GM19372 (cell line): Measurements from ENCODE around the gene DNAH10.

Source experiments
- ATAC-seq: cut with Tn5 transposase; IDR thresholded peaks from one replicate; pipeline ENCODE4 v1.9.1; 2021; ENCODE audit warnings: mild to moderate bottlenecking, low read depth, moderate library complexity; ENCODE audit not compliant: unreplicated experiment

DNAH10 gene, protein sequence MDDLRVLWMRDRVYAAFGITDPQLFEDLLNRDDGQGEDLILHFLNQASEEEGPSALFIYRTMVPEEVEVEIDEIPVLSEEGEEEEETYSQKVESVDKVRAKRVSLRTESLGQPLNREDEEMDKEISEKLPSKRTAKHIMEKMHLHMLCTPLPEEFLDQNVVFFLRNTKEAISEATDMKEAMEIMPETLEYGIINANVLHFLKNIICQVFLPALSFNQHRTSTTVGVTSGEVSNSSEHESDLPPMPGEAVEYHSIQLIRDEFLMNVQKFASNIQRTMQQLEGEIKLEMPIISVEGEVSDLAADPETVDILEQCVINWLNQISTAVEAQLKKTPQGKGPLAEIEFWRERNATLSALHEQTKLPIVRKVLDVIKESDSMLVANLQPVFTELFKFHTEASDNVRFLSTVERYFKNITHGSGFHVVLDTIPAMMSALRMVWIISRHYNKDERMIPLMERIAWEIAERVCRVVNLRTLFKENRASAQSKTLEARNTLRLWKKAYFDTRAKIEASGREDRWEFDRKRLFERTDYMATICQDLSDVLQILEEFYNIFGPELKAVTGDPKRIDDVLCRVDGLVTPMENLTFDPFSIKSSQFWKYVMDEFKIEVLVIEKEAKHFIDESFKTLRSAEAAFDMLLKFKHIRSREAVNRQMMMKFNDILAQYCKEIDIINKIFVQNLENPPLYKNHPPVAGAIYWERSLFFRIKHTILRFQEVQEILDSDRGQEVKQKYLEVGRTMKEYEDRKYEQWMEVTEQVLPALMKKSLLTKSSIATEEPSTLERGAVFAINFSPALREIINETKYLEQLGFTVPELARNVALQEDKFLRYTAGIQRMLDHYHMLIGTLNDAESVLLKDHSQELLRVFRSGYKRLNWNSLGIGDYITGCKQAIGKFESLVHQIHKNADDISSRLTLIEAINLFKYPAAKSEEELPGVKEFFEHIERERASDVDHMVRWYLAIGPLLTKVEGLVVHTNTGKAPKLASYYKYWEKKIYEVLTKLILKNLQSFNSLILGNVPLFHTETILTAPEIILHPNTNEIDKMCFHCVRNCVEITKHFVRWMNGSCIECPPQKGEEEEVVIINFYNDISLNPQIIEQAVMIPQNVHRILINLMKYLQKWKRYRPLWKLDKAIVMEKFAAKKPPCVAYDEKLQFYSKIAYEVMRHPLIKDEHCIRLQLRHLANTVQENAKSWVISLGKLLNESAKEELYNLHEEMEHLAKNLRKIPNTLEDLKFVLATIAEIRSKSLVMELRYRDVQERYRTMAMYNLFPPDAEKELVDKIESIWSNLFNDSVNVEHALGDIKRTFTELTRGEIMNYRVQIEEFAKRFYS (N-terminal part only)

DNA sequence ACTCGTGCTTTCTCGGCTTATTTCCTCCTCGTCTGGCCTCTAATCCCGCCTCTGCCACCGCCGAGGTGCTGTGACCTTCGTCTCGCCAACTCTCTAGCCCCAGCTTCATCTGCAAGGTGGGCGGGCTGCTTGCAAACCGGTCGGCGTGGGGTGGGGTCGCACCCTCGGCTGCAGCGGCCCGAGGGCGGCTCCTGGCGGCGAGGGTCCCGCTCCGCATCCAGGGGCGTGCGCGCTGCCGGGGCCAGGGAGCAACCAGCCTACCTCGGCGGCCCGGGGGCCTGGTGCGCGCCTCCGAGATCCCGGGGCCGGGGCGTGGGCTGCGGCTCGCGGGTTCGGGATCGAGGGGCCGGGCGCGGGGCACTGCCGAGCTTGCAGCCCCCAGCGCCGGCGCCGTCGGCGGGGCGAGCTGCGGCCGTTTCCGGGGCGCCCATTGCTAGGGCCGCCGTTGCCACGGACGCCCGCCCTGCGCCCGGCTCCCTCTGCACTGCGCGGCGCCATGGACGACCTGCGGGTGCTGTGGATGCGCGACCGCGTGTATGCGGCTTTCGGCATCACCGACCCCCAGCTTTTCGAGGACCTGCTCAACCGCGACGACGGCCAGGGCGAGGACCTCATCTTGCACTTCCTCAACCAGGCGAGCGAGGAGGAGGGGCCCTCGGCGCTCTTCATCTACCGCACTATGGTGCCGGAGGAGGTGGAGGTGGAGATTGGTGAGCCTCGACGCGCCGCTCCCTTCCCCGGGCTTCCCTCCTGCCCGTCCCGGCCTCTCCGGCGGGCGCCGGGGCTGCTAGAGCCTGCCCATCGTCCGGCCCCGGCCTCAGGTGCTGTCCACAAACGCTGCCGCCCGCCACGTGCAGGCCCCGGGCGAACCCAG lies at the start of gene DNAH10:
Gene DNAH10 (plus strand): TSS at position 461 of the 874 bp plus-strand sequence. CDS start 36 bp downstream, at position 497.
- peak; percentile 71 for ATAC-seq

DNA sequence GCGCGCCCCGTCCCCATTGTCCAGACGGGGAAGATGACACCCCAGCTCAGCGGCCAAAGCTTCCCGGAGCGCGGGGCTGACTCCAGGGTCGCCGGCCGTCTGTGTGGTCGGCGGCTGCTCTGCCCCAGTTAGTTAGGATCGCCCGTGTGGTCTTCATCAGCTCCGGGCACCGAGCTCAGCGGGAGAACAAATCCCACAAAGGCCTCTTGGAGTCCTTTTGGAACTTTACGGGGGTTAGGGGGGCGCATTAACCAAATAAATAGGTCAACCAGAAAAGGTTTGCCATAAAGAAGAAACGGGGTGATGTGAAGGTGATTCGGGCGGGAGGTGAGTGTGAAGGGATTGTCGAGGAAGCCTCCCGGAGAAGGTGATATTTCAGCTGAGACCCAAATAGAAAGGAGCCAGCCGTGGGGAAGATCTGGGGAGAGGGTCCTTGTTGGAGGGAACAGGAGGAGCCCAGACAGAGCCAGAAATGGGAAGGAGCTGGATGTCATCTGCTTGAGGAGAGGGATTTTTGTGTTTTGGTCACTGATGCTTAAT lies 49.3 kb upstream of the DNAH10 start:
- no peak for ATAC-seq

DNA sequence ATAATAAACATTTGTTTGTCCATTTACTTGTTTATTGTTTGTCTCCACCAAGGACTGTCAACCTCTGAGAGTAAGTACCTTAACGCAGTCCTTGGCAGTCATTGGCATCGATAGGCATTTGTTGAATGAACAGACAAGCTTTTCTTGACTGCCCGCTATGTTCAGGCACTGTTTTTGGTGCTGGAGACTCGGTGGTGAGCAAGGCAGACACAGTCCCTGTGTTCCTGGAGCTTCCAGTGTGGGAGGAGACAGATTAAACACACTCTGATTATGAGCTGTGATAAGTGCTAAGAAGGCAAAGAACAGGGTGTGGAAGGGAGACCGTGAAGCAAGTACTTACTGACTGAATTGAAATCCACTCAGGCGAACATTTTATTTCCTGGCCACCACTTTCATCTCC lies 48.7 kb upstream of the DNAH10 start:
- no peak for ATAC-seq

DNA sequence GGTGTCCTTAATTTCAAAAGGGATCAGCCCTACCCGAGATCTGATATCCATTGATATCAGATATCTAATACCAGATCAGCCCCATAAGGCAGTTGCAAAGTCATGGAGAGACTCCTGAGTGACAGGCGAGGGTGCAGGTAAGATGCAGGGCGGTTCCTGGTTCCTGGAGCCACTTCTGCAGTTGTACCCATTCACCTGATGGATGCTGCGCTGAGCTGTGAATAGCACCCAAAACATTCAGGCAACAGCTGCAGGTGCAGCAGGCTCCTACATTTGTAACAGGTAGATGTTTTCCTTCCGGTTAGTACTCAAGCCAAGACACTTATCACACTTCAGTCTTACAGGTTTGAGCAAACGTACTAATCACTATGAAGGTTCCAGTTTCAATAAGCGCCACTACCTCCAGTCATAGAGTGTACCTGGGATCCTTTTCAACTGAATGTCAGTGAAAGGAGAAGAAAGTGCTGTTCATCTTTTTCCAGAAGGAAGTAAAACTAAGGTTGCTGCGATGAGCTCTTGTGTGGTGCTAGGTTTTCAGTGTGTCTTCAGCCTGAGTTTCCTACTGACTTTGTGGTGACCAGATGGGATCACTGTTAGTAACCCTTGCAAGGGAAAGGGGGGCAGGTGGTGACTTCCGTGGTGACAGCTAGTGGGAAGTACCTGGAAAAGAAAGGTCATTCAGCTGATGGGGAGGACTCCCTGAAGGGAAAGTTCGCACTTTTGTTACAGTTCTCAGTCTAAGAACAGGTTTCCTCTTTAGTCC lies 48.1 kb upstream of the DNAH10 start:
- no peak for ATAC-seq

DNA sequence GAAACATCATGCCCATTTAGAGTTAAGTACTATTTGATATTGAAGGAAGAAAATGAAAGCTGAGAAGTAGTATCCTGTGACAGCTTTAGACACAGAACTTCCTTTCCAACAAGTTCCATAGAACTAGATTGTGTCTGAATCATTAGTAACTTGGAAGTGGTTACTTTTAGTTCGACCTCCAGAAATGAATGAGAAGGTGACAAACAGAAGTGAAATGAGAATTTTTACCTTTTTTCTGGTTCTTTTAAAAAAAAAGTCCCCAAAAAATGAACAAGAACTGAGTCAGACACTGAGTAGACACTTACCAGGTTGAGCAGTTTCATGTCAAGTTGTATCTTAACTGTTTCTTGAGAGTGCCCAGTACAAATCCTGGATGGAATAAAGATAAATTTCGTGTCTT lies 46.9 kb upstream of the DNAH10 start:
- ATAC-seq, result no peak

DNA sequence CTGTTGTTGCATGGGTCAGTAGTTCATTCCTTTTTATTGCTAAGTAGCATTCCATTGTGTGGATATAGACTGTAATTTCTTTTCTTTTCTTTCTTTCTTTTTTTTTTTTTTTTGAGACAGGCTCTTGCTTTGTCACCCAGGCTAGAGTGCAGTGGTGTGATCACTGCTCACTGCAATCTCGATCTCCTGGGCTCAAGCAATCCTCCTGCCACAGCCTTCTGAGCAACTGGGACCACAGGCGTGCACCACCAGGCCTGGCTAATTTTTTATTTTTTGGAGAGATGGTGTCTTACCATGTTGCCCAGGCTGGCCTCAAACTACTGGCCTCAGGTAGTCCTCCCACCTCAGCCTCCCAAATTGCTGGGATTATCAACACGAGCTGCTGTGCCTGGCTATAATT lies 44.8 kb upstream of the DNAH10 start:
- no peak for ATAC-seq

DNA sequence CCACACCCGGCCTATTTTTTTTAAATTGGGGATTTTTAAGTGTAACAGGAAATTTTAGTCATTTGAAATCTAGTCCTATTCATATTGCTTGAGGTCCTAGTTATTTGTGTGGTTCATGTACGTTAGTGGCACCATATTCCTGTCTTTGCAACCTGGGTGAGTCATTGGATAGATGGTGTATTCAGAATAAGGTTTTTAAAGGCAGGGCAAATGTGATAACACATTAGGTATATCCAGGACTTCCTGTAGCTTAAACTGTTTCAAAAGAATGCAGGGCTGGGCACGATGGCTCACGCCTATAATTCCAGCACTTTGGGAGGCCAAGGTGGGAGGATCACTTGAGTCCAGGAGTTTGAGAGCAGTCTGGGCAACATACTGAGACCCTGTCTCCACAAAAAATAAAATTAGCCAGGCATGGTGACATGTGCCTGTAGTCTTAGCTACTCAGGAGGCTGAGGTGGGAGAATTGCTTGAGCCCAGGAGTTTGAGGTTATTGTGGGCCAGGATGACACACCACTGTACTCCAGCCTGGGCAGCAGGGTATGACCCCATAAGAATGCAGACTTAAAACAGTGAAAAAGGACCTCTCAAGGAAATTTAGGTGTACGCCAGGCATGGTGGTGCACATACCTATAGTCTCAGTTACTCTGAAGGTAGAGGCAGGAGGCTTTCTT lies 41.8 kb upstream of the DNAH10 start:
- no peak for ATAC-seq

DNA sequence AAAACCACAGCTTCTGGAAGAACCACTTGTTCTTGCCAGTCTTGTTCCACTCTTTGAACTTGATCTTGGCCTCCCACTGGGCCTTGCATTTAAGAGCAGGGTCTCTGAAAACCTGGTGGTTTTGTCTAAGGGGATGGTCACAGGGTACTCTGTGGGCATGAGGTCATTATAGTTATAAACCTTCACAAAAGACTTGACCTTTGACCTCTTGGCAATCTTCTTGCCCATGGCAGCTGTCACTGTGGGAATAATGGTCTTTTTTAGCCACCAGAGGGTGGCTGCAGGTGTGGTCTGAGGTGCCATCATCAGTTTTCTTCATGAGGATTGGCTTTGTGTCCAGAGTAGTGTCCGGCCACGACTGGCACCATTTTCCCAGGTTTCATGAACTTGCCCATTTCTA lies 40.9 kb upstream of the DNAH10 start:
- ATAC-seq, result no peak

DNA sequence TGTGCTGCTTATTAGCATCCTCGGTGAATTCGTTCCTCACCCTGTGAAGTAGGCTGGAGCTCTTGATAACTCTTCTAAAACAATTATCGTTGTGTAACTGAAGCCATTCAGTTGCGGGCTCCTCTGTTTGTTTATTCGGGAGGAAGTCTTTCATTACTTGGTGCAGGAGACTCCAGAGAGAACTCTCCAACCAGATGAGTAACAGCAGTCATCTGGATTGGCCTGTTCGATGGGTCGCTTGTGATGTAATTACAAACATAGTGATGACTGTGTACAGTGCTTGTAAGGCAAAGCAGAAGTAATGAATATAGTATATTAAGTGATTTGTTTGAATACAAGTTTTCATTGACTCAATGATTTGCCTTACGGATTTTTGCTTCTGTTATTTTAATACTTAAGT lies 39.1 kb upstream of the DNAH10 start:
- ATAC-seq, result no peak

DNA sequence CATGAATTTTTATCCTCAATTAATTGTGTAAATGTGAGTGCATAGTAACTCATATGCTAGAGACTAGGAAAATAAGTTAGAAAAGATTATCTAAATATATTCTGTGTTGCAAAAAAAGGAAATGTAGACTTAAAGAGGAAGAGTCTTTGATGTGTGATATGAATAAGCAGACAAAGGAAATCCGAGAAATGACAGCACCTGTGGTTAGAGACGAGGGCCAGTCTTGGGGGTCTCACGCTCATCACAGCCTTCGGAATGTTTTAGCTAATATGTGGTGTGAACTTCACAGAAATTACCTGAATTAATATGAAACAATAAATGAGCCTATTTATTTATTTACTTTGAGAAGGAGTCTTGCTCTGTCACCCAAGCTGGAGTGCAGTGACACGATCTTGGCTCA lies 38.3 kb upstream of the DNAH10 start:
- ATAC-seq, result no peak

DNA sequence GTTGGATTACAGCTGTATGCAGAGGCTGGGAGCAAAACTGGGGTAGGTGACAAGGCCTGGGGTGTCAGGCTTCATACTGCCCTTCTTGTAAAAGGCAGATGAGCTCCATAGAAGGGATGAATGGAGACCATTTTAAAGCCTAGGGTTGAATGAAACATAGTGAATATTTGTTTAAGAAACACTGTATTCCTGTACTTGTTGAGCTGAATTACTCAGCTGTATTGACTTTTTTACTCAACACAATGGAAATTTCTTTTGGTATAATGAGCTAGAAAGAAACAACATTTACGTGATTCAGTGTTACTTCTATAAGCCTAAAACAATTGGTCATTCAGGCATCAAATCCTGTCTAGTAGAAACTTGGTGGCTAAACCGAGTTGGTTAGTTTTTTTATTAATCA lies 35.9 kb upstream of the DNAH10 start:
- no peak for ATAC-seq

DNA sequence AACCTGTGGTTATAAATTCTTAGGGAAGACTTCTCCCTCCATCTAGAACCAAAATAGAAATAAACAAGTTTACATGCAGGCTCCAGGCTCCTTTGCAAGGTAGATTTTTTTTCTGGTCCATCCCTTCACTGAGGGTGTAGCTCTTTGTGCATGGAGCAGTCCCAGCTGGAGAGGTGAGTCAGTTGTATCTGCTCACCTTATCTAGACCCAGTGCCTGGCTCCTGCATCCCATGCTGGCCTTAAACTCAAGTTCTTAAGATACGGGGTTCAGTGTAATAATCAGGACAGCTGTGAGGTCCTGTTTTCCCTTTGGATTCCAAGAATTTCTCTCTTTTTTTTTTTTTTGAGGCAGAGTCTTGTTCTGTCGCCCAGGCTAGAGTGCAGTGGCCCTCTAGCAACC lies 35.1 kb upstream of the DNAH10 start:
- no peak for ATAC-seq

DNA sequence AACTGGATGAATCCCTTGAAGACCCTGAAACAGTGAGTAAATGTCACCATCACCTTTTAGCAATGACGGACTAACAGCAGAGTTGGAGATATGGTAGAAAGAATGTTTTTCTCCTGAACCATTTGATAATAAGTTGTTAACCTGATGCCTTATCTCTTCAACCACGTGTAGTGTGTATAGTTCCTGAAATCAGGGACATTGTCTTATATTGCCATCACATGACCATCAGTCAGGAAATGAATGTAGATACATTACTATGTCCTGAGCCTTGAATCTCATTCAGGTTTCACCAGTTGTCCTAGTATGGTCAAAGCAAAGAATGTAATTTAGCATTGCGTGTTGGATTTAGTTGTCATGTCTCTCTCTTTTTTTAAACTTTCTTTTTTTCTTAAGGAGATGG lies 34.2 kb upstream of the DNAH10 start:
- ATAC-seq, result no peak

DNA sequence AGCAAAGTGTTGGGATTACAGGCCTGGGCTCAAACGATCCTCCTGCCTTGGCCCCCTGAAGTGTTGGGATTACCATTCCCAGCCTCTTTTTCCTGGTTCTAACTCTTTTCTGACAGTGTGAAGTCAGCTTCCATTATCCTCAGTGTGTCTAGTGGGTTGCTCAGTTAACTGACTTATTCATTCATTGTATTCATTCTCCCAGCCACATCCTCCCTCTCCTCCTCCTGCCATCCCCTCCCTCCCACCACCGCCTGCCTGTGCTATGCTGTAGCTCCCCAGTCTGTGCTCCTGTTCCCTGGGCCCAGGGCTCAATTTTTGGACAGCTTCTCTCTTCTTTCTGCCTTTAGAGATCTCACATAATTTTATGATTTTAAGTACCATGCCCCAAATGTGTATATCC lies 30.5 kb upstream of the DNAH10 start:
- no peak for ATAC-seq

DNA sequence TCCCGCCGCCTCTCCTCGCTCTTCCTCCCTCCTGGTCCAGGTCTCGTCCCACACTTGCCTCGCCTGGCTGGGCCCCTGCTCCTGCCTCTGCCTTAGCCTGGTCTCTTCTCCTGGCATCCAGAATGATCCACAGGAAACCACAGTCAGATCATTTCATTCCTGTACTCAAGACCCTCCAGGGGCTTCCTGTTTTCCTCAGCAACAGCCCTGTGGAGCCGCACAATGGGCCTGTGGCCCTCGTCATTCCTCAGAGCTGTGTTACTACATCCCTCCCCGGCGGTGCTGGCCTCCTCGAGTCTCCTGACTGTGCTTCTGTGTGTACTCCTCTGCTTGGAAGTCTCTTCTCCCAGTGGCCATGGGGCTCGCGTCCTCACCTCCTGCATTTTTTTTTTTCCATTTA lies 29.9 kb upstream of the DNAH10 start:
- ATAC-seq, result no peak

DNA sequence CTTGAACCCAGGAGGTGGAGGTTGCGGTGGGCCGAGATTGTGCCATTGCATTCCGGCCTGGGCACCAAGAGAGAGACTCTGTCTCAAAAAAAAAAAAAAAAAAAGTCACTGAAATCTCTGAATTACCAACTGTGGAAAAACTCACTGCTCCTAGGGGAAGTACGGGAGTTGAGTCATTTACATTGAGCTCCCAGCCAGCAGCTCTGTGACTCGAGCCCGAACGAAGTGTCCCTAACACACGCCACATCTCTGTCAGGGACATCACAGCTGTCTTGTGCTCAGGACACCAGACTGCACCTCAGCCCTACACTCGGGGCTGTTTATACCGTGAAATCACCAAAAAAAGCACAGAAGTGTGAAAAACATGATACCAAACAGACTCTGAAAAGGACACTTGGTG lies 28.9 kb upstream of the DNAH10 start:
- no peak for ATAC-seq

DNA sequence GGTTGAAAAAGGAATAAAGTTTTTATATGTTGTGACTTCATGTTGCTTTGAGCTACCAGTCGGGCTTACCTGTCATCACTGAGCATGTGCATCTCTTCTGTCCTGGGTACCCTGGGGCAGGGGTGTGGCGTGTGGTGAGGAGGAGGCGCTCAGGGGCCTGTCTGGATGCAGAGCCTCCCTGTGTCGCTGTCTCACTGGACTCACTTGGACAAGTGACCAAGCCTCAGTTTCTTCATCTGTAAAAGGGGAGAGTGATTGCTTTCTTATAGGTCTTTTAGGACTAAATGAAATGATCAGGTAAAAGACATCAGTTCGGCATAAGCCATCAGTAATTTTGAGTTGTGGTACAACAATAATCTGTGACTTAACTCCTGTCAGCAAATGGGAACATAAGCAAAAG lies 27.8 kb upstream of the DNAH10 start:
- no peak for ATAC-seq

DNA sequence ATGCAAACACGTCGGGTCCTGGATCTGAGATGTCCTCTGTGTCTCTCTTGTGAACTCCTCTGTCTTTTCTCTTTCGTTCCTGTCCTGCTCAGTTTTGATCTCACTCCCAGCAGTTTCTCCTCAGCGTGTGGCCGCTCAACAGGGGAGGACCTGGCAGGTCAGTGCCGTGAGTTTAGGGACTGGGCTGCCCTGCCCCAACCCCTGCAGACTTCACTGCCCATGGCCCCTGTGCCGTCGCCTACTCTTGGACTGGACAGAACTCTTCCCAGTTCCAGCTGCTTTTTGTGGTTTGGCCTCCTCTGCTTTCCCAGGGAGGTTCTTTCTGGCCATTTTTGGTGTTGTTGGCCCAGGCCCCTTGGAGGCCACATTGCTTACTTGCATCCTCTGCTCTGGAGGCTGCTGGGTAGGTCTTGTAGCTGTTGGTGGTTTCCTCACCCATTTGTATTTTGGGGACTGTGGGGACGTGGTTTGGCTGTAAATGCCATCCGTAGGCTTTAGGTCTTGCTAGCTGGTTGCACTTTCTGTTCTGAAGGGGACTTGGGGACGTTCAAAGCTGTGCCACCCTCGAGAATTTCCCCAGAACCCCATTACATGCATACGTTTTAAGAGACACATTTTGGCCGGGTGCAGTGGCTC lies 20.0 kb upstream of the DNAH10 start:
- ATAC-seq, result no peak
